Chondrocyte (in vitro differentiated cells): Measurements from ENCODE around the gene MYBPC2. TPM values are rescaled to one million over a fixed set of nuclear protein-coding genes. Genes with fewer than 3 reads are reported as not detected.

ENCODE experiments used
- DNase-seq: peaks from one replicate; pipeline ENCODE4 v3.0.0; 2021; ENCODE audit warnings: mixed read lengths, low spot score
- H3K27ac Mint-ChIP-seq: one replicate; pipeline ENCODE4 v1.8.0; 2021; ENCODE audit warnings: mild to moderate bottlenecking, moderate library complexity, mixed read lengths; ENCODE audit not compliant: unreplicated experiment
- H3K27me3 Mint-ChIP-seq: 2 replicates; pipeline ENCODE4 v1.8.0; 2021; ENCODE audit warnings: low read depth, mixed read lengths
- H3K36me3 Mint-ChIP-seq: 2 replicates; pipeline ENCODE4 v1.8.0; 2021; ENCODE audit warnings: low read depth, mixed read lengths
- H3K4me1 Mint-ChIP-seq: 2 replicates; pipeline ENCODE4 v1.8.0; 2021; ENCODE audit warnings: low read depth, mild to moderate bottlenecking, mixed read lengths
- H3K4me3 Mint-ChIP-seq: one replicate; pipeline ENCODE4 v1.8.0; 2021; ENCODE audit warnings: mild to moderate bottlenecking, moderate library complexity, mixed read lengths; ENCODE audit not compliant: unreplicated experiment
- H3K9me3 Mint-ChIP-seq: 2 replicates; pipeline ENCODE4 v1.8.0; 2021; ENCODE audit warnings: low read depth, mixed read lengths
- CTCF ChIP-seq: fragments of 200-600 bp; sonication (generic); IDR thresholded peaks from 2 replicates; pipeline ENCODE4 v1.5.0; 2021; ENCODE audit warnings: antibody characterized with exemption, mild to moderate bottlenecking, moderate library complexity
- total RNA-seq: library from RNA; stranded (reverse); gene quantifications from 3 replicates; pipeline ENCODE4 v1.2.1, GENCODE V29; 2021

MYBPC2 gene
- total RNA-seq, 1 donor from 2014 or later, result not detected

GRCh38 chr19:50412419-50412818, 20.3 kb upstream of the MYBPC2 start:
- no peaks in the 10 kb centered on the region for H3K27me3 Mint-ChIP-seq

GRCh38 chr19:50413096-50413495, 19.6 kb upstream of the MYBPC2 start:
- H3K36me3 Mint-ChIP-seq, result peaks cover 3% of the 10 kb centered on the region
- no peak overlapping the region for H3K4me3 Mint-ChIP-seq
- no peaks in the 10 kb centered on the region for H3K9me3 Mint-ChIP-seq
- no peaks in the 10 kb centered on the region for H3K27me3 Mint-ChIP-seq
- no peaks in the 10 kb centered on the region for H3K4me1 Mint-ChIP-seq
- no peak overlapping the region for H3K27ac Mint-ChIP-seq
- no peak for TF ChIP-seq CTCF
- DNase-seq, result no peak

More at GRCh38 chr19:50412419-50412818, 20.3 kb upstream of the MYBPC2 start:
- peaks cover 3% of the 10 kb centered on the region for H3K36me3 Mint-ChIP-seq
- no peak for DNase-seq
- TF ChIP-seq CTCF, result no peak
- H3K4me1 Mint-ChIP-seq, result no peaks in the 10 kb centered on the region
- no peak overlapping the region for H3K4me3 Mint-ChIP-seq
- no peak overlapping the region for H3K27ac Mint-ChIP-seq
- H3K9me3 Mint-ChIP-seq, result no peaks in the 10 kb centered on the region

- H3K4me1 Mint-ChIP-seq, result no peaks in the 10 kb centered on the region
Measured at GRCh38 chr19:50413531-50413930, 19.2 kb upstream of the MYBPC2 start.

GRCh38 chr19:50414864-50415660, 17.6 kb upstream of the MYBPC2 start:
- DNase-seq, result no peak
- Mint-ChIP-seq H3K4me1 (peaks cover 4% of the 10 kb centered on the region), H3K27me3 (peaks cover 14% of the 10 kb centered on the region), H3K36me3 (peaks cover 3% of the 10 kb centered on the region), H3K9me3 (no peaks in the 10 kb centered on the region), H3K4me3 (no peak overlapping the region), H3K27ac (no peak overlapping the region)
- TF ChIP-seq CTCF, result peak; percentile 87

More at GRCh38 chr19:50413531-50413930, 19.2 kb upstream of the MYBPC2 start:
- no peak overlapping the region for H3K27ac Mint-ChIP-seq
- H3K9me3 Mint-ChIP-seq, result no peaks in the 10 kb centered on the region
- H3K36me3 Mint-ChIP-seq, result peaks cover 3% of the 10 kb centered on the region
- DNase-seq, result no peak
- no peak overlapping the region for H3K4me3 Mint-ChIP-seq
- TF ChIP-seq CTCF, result no peak
- H3K27me3 Mint-ChIP-seq, result peaks cover 3% of the 10 kb centered on the region

- no peak for TF ChIP-seq CTCF
- Mint-ChIP-seq H3K4me1 (peaks cover 4% of the 10 kb centered on the region), H3K27ac (no peak overlapping the region), H3K9me3 (no peaks in the 10 kb centered on the region), H3K36me3 (peaks cover 3% of the 10 kb centered on the region), H3K27me3 (peaks cover 16% of the 10 kb centered on the region), H3K4me3 (no peak overlapping the region)
- no peak for DNase-seq
Measured at GRCh38 chr19:50415661-50416033, 17.0 kb upstream of the MYBPC2 start.
